Gastroesophageal sphincter (tissue), 4 donors: ENCODE results near the gene CD163. TPM values are rescaled to one million over a fixed set of nuclear protein-coding genes. Genes with fewer than 3 reads are reported as not detected.
A peak's percentile ranks its signal among the peaks of the same experiment; 100 is the strongest.

Experiments used
- ATAC-seq: fragments of 150-250 bp; one replicate; pipeline ENCODE4 v1.9.1; 2016; ENCODE audit warnings: mild to moderate bottlenecking, moderate library complexity
- H3K27ac ChIP-seq, 4 donors: fragments of 200-600 bp; sonication (generic) in 3 of 4; 1 replicate in 3 of 4; 2 replicates in 1 of 4; pipeline ENCODE4 v1.5.1; 2016 to 2019
- H3K27me3 ChIP-seq: fragments of 200-600 bp; sonication (generic); one replicate; pipeline ENCODE4 v1.5.1; 2019
- H3K36me3 ChIP-seq, 2 donors: fragments of 200-600 bp; sonication (generic); one replicate each; pipeline ENCODE4 v1.5.1; 2019; ENCODE audit warnings: control low read depth in 1 of 2
- H3K4me1 ChIP-seq, 3 donors: fragments of 200-600 bp; sonication (generic); 1 replicate in 2 of 3; 2 replicates in 1 of 3; pipeline ENCODE4 v1.5.1; 2016 to 2019; ENCODE audit warnings: control low read depth in 2 of 3
- H3K4me3 ChIP-seq, 2 donors: fragments of 200-600 bp; sonication (generic); one replicate each; pipeline ENCODE4 v1.5.1; 2019; ENCODE audit warnings: mild to moderate bottlenecking in 1 of 2, moderate library complexity in 1 of 2
- H3K9me3 ChIP-seq, 3 donors: fragments of 200-600 bp; sonication (generic); one replicate each; pipeline ENCODE4 v1.5.1; 2017 to 2019; ENCODE audit warnings: control low read depth in 2 of 3
- EP300 ChIP-seq: sonication (generic); formaldehyde crosslinking; IDR thresholded peaks from one replicate; pipeline ENCODE4 v1.6.1; 2017; ENCODE audit warnings: antibody characterized with exemption, mild to moderate bottlenecking
- POLR2A ChIP-seq, 2 donors: fragments of 450-650 bp; IDR thresholded peaks; one replicate each; pipeline ENCODE4 v1.6.1; 2017; ENCODE audit warnings: antibody characterized with exemption in 2 of 2, mild to moderate bottlenecking in 2 of 2, moderate library complexity in 1 of 2
- POLR2AphosphoS5 ChIP-seq: sonication (generic); formaldehyde crosslinking; IDR thresholded peaks from one replicate; pipeline ENCODE4 v1.6.1; 2017; ENCODE audit warnings: antibody characterized with exemption
- WGBS, 2 donors: methylation state at CpG; one replicate each; pipeline ENCODE4 v1.1.5; 2018; ENCODE audit warnings: low coverage in 1 of 2; 5-methylcytosine and 5-hydroxymethylcytosine counted together
- total RNA-seq, 4 donors: library from RNA; depleted of rRNA; stranded (reverse); fragments of >200 nt; gene quantifications; one replicate each; pipeline ENCODE4 v1.1.0, GENCODE V29; 2016
- TF ChIP-seq, protein P1 (sequence below), 4 experiments: fragments of 200-600 bp in 2 of 4; fragments of 450-650 bp in 2 of 4; sonication (generic) in 1 of 4; IDR thresholded peaks; one replicate each; pipeline ENCODE4 v1.5.1; 2017 to 2019; ENCODE audit warnings: antibody characterized with exemption in 4 of 4, mild to moderate bottlenecking in 2 of 4, moderate library complexity in 2 of 4

The CD163 gene
- total RNA-seq, 4 donors from 2014 or later = 68.5 to 397 (median 218) TPM

DNA sequence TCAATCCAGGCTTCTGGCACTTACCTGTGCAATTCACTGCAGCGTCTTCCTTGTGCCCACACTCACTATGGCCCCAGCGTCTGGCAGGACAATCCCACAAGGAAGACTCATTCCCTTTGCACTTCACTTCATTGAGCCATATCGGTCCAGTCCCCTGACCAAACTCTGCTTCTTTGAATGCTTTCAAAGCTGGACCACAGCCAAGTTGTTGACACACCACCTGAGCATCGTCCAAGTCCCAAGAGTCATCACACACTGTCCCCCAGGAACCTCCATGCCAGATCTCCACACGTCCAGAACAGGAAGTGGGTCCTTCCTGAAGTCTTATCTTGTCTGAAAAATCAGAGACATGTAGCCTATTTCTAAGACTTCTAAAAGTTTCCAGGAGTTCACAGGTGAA lies 20.2 kb downstream of the CD163 start:
- 64 to 67% methylated on average over 5 of the region's 5 CpGs for WGBS, 2 donors
- no peak overlapping the region for H3K4me3 ChIP-seq
- H3K27ac ChIP-seq = no peak overlapping the region
- H3K9me3 ChIP-seq = no peaks in the 10 kb centered on the region
- no peaks in the 10 kb centered on the region for H3K36me3 ChIP-seq
- no peak for ATAC-seq
- TF ChIP-seq POLR2A (IDR thresholded peaks at IDR 0.05) (no peak), EP300 (no peak), POLR2AphosphoS5 (no peak)
- TF ChIP-seq, protein P1, sequence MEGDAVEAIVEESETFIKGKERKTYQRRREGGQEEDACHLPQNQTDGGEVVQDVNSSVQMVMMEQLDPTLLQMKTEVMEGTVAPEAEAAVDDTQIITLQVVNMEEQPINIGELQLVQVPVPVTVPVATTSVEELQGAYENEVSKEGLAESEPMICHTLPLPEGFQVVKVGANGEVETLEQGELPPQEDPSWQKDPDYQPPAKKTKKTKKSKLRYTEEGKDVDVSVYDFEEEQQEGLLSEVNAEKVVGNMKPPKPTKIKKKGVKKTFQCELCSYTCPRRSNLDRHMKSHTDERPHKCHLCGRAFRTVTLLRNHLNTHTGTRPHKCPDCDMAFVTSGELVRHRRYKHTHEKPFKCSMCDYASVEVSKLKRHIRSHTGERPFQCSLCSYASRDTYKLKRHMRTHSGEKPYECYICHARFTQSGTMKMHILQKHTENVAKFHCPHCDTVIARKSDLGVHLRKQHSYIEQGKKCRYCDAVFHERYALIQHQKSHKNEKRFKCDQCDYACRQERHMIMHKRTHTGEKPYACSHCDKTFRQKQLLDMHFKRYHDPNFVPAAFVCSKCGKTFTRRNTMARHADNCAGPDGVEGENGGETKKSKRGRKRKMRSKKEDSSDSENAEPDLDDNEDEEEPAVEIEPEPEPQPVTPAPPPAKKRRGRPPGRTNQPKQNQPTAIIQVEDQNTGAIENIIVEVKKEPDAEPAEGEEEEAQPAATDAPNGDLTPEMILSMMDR (IDR thresholded peaks at IDR 0.05) = no peak
- no peaks in the 10 kb centered on the region for H3K27me3 ChIP-seq
- no peaks in the 10 kb centered on the region for H3K4me1 ChIP-seq

DNA sequence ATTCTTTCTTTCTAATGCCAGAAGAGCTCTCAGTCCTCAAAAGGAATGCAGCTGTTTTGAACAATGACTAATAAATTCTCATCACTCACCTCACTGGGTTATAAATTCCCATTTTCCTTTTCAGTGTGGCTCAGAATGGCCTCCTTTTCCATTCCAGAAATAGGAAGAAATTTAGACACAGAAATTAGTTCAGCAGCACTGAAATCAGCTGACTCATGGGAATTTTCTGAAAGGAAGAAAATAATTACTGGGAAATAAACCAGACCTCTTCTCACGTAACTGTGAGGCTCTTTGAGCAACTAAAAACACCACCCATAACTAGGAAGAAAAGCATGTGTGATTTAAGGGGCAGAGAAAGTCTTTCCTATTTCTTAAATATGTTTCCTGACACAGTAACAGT lies 23.8 kb downstream of the CD163 start:
- no peak overlapping the region for H3K4me3 ChIP-seq
- TF ChIP-seq POLR2A (IDR thresholded peaks at IDR 0.05) (no peak), EP300 (no peak), POLR2AphosphoS5 (no peak)
- TF ChIP-seq, protein P1 (IDR thresholded peaks at IDR 0.05) = no peak
- ATAC-seq = no peak
- H3K27me3 ChIP-seq = no peaks in the 10 kb centered on the region
- H3K27ac ChIP-seq = no peak overlapping the region
- WGBS, 2 donors = 14 to 20% methylated on average over 1 of the region's 1 CpG
- H3K36me3 ChIP-seq = no peaks in the 10 kb centered on the region
- no peaks in the 10 kb centered on the region for H3K4me1 ChIP-seq
- no peaks in the 10 kb centered on the region for H3K9me3 ChIP-seq

DNA sequence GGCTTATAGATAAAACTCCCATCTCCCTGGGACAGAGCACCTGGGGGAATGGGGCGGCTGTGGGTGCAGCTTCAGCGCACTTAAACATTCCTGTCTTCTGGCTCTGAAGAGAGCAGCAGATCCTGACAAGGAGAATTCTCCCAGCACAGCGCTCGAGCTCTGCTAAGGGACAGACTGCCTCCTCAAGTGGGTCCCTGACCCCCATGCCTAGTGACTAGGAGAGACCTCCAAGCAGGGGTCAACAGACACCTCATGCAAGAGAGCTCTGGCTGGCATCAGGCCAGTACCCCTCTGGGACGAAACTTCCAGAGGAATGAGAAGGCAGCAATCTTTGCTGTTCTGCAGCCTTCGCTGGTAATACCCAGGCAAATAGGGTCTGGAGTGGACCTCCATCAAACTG lies 31.5 kb downstream of the CD163 start:
- no peak overlapping the region for H3K27ac ChIP-seq
- TF ChIP-seq, protein P1 (IDR thresholded peaks at IDR 0.05) = no peak
- TF ChIP-seq POLR2A (IDR thresholded peaks at IDR 0.05) (no peak), EP300 (no peak), POLR2AphosphoS5 (no peak)
- H3K36me3 ChIP-seq = no peaks in the 10 kb centered on the region
- ATAC-seq = no peak
- no peaks in the 10 kb centered on the region for H3K27me3 ChIP-seq
- peaks cover 0 to 4% (median 0%) of the 10 kb centered on the region in 3 donors for H3K9me3 ChIP-seq
- no peaks in the 10 kb centered on the region for H3K4me1 ChIP-seq
- WGBS, 2 donors = 66 to 85% methylated on average over 2 of the region's 6 CpGs
- no peak overlapping the region for H3K4me3 ChIP-seq

DNA sequence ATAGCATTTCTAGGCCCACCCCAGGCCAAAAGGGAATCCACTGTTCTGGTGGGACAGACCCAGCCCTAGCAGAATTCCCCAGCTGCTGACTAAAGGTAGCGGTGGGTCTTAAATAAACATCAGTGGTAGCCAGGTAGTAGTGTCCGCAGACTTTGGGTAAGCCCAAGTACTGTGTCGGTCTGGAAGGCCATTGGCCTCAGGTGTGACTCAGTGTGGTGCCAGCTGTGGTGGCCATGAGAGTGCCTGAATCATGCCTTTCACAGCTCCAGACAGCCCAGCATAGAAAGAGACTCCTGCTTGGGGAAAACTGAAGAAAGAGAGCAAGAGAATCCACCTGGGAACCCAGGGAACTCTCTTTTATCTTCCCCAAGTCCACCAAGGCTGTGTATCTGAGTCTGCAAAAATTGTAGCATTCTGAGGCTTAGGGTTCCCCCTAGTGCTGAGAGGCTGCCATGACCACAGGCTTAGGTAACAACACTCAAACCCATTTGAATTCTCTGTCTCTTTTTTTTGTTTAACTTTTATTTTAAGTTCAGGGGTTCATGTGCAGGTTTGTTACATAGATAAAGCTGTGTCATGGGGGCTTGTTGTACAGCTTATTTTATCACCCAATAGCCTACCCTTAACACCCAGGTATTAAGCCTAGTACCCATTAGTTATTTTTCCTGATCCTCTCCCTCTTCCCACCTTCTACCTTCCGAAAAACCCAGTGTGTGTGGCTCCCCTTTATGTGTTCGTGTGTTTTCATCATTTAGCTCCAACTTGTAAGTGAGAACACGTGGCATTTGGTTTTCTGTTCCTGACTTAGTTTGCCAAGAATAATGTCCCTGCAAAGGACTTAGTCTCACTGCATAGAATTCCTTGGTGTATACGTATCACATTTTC lies 43.0 kb downstream of the CD163 start:
- Histone ChIP-seq H3K27me3 (no peaks in the 10 kb centered on the region), H3K27ac (no peak overlapping the region), H3K9me3 (peaks cover 0 to under 1% (median 0%) of the 10 kb centered on the region in 3 donors), H3K4me1 (no peaks in the 10 kb centered on the region), H3K4me3 (no peak overlapping the region), H3K36me3 (no peaks in the 10 kb centered on the region)
- WGBS, 2 donors = 35 to 45% methylated on average over 4 to 5 of the region's 7 CpGs
- no peak for ATAC-seq
- TF ChIP-seq, protein P1 (IDR thresholded peaks at IDR 0.05) = peak in 3 of 4 experiments; percentile 41 to 58 (median 57)
- TF ChIP-seq EP300 (no peak), POLR2AphosphoS5 (no peak), POLR2A (IDR thresholded peaks at IDR 0.05) (no peak)

DNA sequence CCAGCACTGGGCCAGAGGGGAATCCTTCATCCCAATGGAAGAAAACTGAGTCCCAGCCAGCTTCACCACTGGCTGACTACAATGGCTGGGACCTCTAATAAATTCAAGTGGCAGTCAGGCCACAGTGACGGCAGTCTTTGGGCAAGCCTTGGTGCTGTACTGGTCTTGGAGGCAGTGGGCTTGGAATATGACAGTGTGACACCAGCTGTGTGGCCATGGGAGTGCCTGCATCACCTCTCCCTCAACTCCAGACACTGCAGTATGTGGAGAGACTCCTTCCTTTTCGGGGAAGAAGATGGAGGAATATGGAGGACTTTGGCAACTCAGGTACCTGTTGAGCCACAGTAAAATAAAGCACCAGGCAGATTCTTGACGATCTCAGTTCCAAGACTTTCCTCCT lies 43.6 kb downstream of the CD163 start:
- H3K9me3 ChIP-seq = no peaks in the 10 kb centered on the region
- no peak for ATAC-seq
- no peak overlapping the region for H3K27ac ChIP-seq
- no peaks in the 10 kb centered on the region for H3K4me1 ChIP-seq
- no peak for TF ChIP-seq POLR2A (IDR thresholded peaks at IDR 0.05)
- no peak for TF ChIP-seq POLR2AphosphoS5
- no peak for TF ChIP-seq EP300
- TF ChIP-seq, protein P1 (IDR thresholded peaks at IDR 0.05) = no peak
- H3K27me3 ChIP-seq = no peaks in the 10 kb centered on the region
- no peak overlapping the region for H3K4me3 ChIP-seq
- no peaks in the 10 kb centered on the region for H3K36me3 ChIP-seq
- 75 to 100% methylated on average over 1 to 2 of the region's 3 CpGs for WGBS, 2 donors
